Spinal cord (tissue), 10 donors: ENCODE data around the gene FREM3. TPM values are rescaled to one million over a fixed set of nuclear protein-coding genes. Genes with fewer than 3 reads are reported as not detected.
"Not testable (repeated sequence)": the region's sequence is repeated elsewhere in the genome, so short reads cannot be mapped to it uniquely, and the experiment has no call there.

Source experiments
- DNase-seq, 6 donors: peaks; one replicate each; pipeline versions ENCODE4 v3.0.0 to v3.0.0-alpha.2; 2013 to 2015; ENCODE audit warnings: low spot score in 6 of 6, low read depth in 4 of 6
- H3K27ac ChIP-seq: one replicate; pipeline ENCODE4 v1.5.1; 2013; ENCODE audit warnings: low read depth, low read length, control low read depth
- H3K27me3 ChIP-seq: one replicate; pipeline ENCODE4 v1.6.1; 2013; ENCODE audit warnings: low read length; ENCODE audit not compliant: control insufficient read depth, insufficient read depth
- H3K36me3 ChIP-seq: one replicate; pipeline ENCODE4 v1.6.1; 2013; ENCODE audit warnings: low read length; ENCODE audit not compliant: control insufficient read depth, insufficient read depth
- H3K4me1 ChIP-seq: one replicate; pipeline ENCODE4 v1.6.1; 2013; ENCODE audit warnings: low read length; ENCODE audit not compliant: control insufficient read depth, insufficient read depth
- H3K4me3 ChIP-seq: one replicate; pipeline ENCODE4 v1.5.1; 2013; ENCODE audit warnings: low read depth, low read length, control low read depth
- H3K9me3 ChIP-seq: one replicate; pipeline ENCODE4 v1.6.1; 2013; ENCODE audit warnings: low read length; ENCODE audit not compliant: control insufficient read depth, insufficient read depth
- WGBS: methylation state at CpG from one replicate; pipeline ENCODE4 v1.1.5; 2013; ENCODE audit warnings: missing lambda C conversion rate; ENCODE audit not compliant: insufficient coverage; 5-methylcytosine and 5-hydroxymethylcytosine counted together
- polyA plus RNA-seq, 2 donors: library from polyadenylated mRNA; unstranded; fragments of 120-200 nt; gene quantifications; one replicate each; pipeline ENCODE4 v1.2.1, GENCODE V29; 2013; ENCODE audit not compliant: insufficient read length in 2 of 2
- total RNA-seq, 2 donors: library from RNA; depleted of rRNA in 1 of 2; stranded (reverse); fragments of 120-200 nt in 1 of 2; fragments of >200 nt in 1 of 2; gene quantifications; one replicate each; pipeline versions ENCODE4 v1.2.3 to v1.2.4, GENCODE V29; 2013 to 2014
- donor health status: healthy.

The FREM3 gene
- total and polyA plus RNA-seq, 4 donors: 1.5 to 3.0 (median 2.5) TPM

GRCh38 chr4:143718748-143719147 lies 18.3 kb upstream of the FREM3 start:
- H3K4me1 ChIP-seq, H3K27ac ChIP-seq, H3K4me3 ChIP-seq, H3K27me3 ChIP-seq, H3K36me3 ChIP-seq, DNase-seq, H3K9me3 ChIP-seq: not testable (repeated sequence)
- no CpG with 5 or more reads among the region's 1 CpG for WGBS

- Histone ChIP-seq H3K9me3 (no peaks in the 10 kb centered on the region), H3K27ac (no peak overlapping the region), H3K4me1 (no peaks in the 10 kb centered on the region), H3K36me3 (no peaks in the 10 kb centered on the region), H3K27me3 (no peaks in the 10 kb centered on the region), H3K4me3 (no peak overlapping the region)
- peak in 2 of 6 donors; percentile 6 to 23 for DNase-seq
- no CpG with 5 or more reads among the region's 2 CpGs for WGBS
Measured at GRCh38 chr4:143713955-143714625, 13.6 kb upstream of the FREM3 start.

- no peaks in the 10 kb centered on the region for H3K9me3 ChIP-seq
- H3K36me3 ChIP-seq: no peaks in the 10 kb centered on the region
- H3K27ac ChIP-seq: no peak overlapping the region
- no peaks in the 10 kb centered on the region for H3K27me3 ChIP-seq
- no peak overlapping the region for H3K4me3 ChIP-seq
- WGBS: 100% methylated on average over 1 of the region's 5 CpGs
- H3K4me1 ChIP-seq: no peaks in the 10 kb centered on the region
- DNase-seq: peak in 1 of 6 donors; percentile 28
Measured at GRCh38 chr4:143713553-143713952, 13.1 kb upstream of the FREM3 start.

- DNase-seq: no peak
- no peaks in the 10 kb centered on the region for H3K27me3 ChIP-seq
- no peaks in the 10 kb centered on the region for H3K36me3 ChIP-seq
- no CpG with 5 or more reads among the region's 1 CpG for WGBS
- H3K4me1 ChIP-seq: no peaks in the 10 kb centered on the region
- H3K4me3 ChIP-seq: no peak overlapping the region
- no peak overlapping the region for H3K27ac ChIP-seq
- peaks cover 1% of the 10 kb centered on the region for H3K9me3 ChIP-seq
Measured at GRCh38 chr4:143712155-143712550, 11.7 kb upstream of the FREM3 start.

- Histone ChIP-seq H3K27me3 (no peaks in the 10 kb centered on the region), H3K9me3 (peaks cover 1% of the 10 kb centered on the region)
Measured at GRCh38 chr4:143711543-143712154, 11.2 kb upstream of the FREM3 start.

GRCh38 chr4:143701365-143701764 lies 890 bp upstream of the FREM3 start:
- Histone ChIP-seq H3K4me3 (no peak overlapping the region), H3K36me3 (no peaks in the 10 kb centered on the region), H3K27me3 (peaks cover 31% of the 10 kb centered on the region), H3K27ac (no peak overlapping the region), H3K9me3 (no peaks in the 10 kb centered on the region), H3K4me1 (peaks cover 19% of the 10 kb centered on the region)
- no CpG with 5 or more reads among the region's 6 CpGs for WGBS
- no peak for DNase-seq

More at GRCh38 chr4:143711543-143712154, 11.2 kb upstream of the FREM3 start:
- Histone ChIP-seq H3K27ac (no peak overlapping the region), H3K4me1 (no peaks in the 10 kb centered on the region), H3K4me3 (no peak overlapping the region), H3K36me3 (no peaks in the 10 kb centered on the region)
- DNase-seq: peak in 1 of 6 donors; percentile 23
- WGBS: 66% methylated on average over 2 of the region's 4 CpGs

GRCh38 chr4:143700046-143700415 lies 444 bp downstream of the FREM3 start:
- WGBS: 0% methylated on average over 34 of the region's 34 CpGs
- Histone ChIP-seq H3K36me3 (no peaks in the 10 kb centered on the region), H3K27ac (no peak overlapping the region), H3K27me3 (peaks cover 31% of the 10 kb centered on the region), H3K4me1 (peaks cover 19% of the 10 kb centered on the region), H3K4me3 (peak overlapping the region; percentile 32), H3K9me3 (no peaks in the 10 kb centered on the region)
- DNase-seq: peak in 2 of 6 donors; percentile 59 to 67

GRCh38 chr4:143699331-143700045 lies 987 bp downstream of the FREM3 start:
- H3K36me3 ChIP-seq: no peaks in the 10 kb centered on the region
- H3K27me3 ChIP-seq: peaks cover 31% of the 10 kb centered on the region
- no peaks in the 10 kb centered on the region for H3K9me3 ChIP-seq
- no peak for DNase-seq
- peak overlapping the region; percentile 32 for H3K4me3 ChIP-seq
- H3K27ac ChIP-seq: no peak overlapping the region
- 40% methylated on average over 39 of the region's 40 CpGs for WGBS
- peaks cover 19% of the 10 kb centered on the region for H3K4me1 ChIP-seq

GRCh38 chr4:143693856-143694255 lies 6.6 kb downstream of the FREM3 start:
- Histone ChIP-seq H3K27me3 (peaks cover 4% of the 10 kb centered on the region), H3K4me3 (no peak overlapping the region), H3K4me1 (no peaks in the 10 kb centered on the region), H3K36me3 (no peaks in the 10 kb centered on the region), H3K9me3 (no peaks in the 10 kb centered on the region), H3K27ac (no peak overlapping the region)
- WGBS: 80% methylated on average over 1 of the region's 4 CpGs
- no peak for DNase-seq
